Measurements from ENCODE around the gene DLG2. TPM values are rescaled to one million over a fixed set of nuclear protein-coding genes. Genes with fewer than 3 reads are reported as not detected.

Gene DLG2
- total and polyA plus RNA-seq, 2 of the 4 experiments (the other 2 are of a cell fraction), result 0.31 to 0.36 TPM

DNA sequence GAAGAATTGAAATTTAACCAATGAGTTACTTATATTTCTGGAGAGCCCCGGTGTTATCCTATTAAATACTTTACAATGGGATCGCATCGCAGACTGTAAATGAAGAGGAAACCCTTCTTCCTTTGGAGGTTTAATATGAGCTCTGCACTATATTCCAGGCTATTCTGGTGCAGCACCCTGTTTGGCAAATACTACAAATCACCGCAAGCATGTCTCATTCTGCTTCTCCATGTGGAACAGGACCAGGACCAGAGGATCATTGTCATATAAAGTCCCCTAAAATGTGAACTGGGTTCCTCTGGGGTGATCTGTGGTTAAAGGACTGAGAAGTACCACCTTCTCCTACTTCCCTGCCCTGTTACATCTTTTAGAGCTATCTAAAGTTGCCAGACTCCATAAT is 703.7 kb downstream of the DLG2 start:
- H3K4ac ChIP-seq (ENCODE audit: low read depth, low read length), result no peak overlapping the region
- no peak for ATAC-seq (ENCODE audit: low read depth)
- H3K4me2 ChIP-seq (ENCODE audit: low read depth, low read length), result no peak overlapping the region
- no peak overlapping the region for H3K56ac ChIP-seq (ENCODE audit: extremely low read depth, insufficient read depth, low read length)
- no peak overlapping the region for H3K18ac ChIP-seq (ENCODE audit: low read depth, low read length)
- WGBS, 2 experiments (ENCODE audit: extremely low coverage in 2 of 2, insufficient read length in 1 of 2), result no CpG with 5 or more reads among the region's 4 CpGs
- no peak overlapping the region for H2BK15ac ChIP-seq (ENCODE audit: low read depth, low read length)
- no peak overlapping the region for H3K27ac ChIP-seq (ENCODE audit: insufficient read depth, low read length)
- peaks cover 5% of the 10 kb centered on the region; the same call in 1 of the 2 replicates for H3K27me3 ChIP-seq (ENCODE audit: control insufficient read depth, insufficient read depth, low read length)
- no peak overlapping the region for H2BK120ac ChIP-seq (ENCODE audit: low read depth, low read length)
- no peak overlapping the region for H4K5ac ChIP-seq (ENCODE audit: low read depth, low read length)
- DNase-seq, result no peak
- BruUV-seq (replicated peaks), result no TSS peak
- H3K79me1 ChIP-seq (ENCODE audit: low read depth in 1 of 2, low read length in 2 of 2), result no peaks in the 10 kb centered on the region
- dilution Hi-C loops (cut with HindIII; ENCODE audit: low sequenced_read_pairs, unreplicated experiment) (no loop called here), intact Hi-C loops (cut with micrococcal nuclease) (no loop called here), in situ Hi-C loops (cut with MboI; ENCODE audit: low sequenced_read_pairs) (no loop called here)
- no peaks in the 10 kb centered on the region for H3K9me1 ChIP-seq (ENCODE audit: insufficient read depth, low read length)
- H3K9me3 ChIP-seq (ENCODE audit: control insufficient read depth, insufficient read depth, low read length), result 0 out of 2 replicates have a peak, but pooled peaks cover 2% of the 10 kb centered on the region
- no peak overlapping the region for H3K9ac ChIP-seq (ENCODE audit: low read depth, low read length)
- POLR2A ChIA-PET (ENCODE audit: unreplicated experiment), result no interaction called here
- no peak overlapping the region for H2BK5ac ChIP-seq (ENCODE audit: low read depth, low read length, poor library complexity, severe bottlenecking)
- TF ChIP-seq CHD1 (IDR thresholded peaks at IDR 0.05; ENCODE audit: low read depth, low read length) (no peak), BHLHE40 (IDR thresholded peaks at IDR 0.05; ENCODE audit: low read depth, low read length) (no peak), CEBPB (IDR thresholded peaks at IDR 0.05; ENCODE audit: low read depth, low read length) (no peak), SMC3 (IDR thresholded peaks at IDR 0.05; ENCODE audit: low read depth, low read length) (no peak), MAZ (IDR thresholded peaks at IDR 0.05; ENCODE audit: borderline replicate concordance, low read depth, low read length) (no peak), FOS (IDR thresholded peaks at IDR 0.05; ENCODE audit: low read depth, low read length) (no peak), USF2 (IDR thresholded peaks at IDR 0.05; ENCODE audit: low read depth, low read length) (no peak), ELK1 (IDR thresholded peaks at IDR 0.05; ENCODE audit: borderline replicate concordance, low read depth, low read length) (no peak), RCOR1 (IDR thresholded peaks at IDR 0.05; ENCODE audit: insufficient replicate concordance, low read length) (no peak), MXI1 (IDR thresholded peaks at IDR 0.05; ENCODE audit: borderline replicate concordance, low read depth, low read length) (no peak), RAD21 (IDR thresholded peaks at IDR 0.05; ENCODE audit: low read length) (no peak), RFX5 (IDR thresholded peaks at IDR 0.05; ENCODE audit: low read depth, low read length) (no peak), MAFK (IDR thresholded peaks at IDR 0.05; ENCODE audit: low read depth, low read length) (no peak), POLR2A (IDR thresholded peaks at IDR 0.05; ENCODE audit: low read depth, low read length) (no peak), NFE2L2 (IDR thresholded peaks at IDR 0.05; ENCODE audit: low read depth, low read length) (no peak)
- TF ChIP-seq, protein P1, sequence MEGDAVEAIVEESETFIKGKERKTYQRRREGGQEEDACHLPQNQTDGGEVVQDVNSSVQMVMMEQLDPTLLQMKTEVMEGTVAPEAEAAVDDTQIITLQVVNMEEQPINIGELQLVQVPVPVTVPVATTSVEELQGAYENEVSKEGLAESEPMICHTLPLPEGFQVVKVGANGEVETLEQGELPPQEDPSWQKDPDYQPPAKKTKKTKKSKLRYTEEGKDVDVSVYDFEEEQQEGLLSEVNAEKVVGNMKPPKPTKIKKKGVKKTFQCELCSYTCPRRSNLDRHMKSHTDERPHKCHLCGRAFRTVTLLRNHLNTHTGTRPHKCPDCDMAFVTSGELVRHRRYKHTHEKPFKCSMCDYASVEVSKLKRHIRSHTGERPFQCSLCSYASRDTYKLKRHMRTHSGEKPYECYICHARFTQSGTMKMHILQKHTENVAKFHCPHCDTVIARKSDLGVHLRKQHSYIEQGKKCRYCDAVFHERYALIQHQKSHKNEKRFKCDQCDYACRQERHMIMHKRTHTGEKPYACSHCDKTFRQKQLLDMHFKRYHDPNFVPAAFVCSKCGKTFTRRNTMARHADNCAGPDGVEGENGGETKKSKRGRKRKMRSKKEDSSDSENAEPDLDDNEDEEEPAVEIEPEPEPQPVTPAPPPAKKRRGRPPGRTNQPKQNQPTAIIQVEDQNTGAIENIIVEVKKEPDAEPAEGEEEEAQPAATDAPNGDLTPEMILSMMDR (conservative IDR thresholded peaks at IDR 0.05; ENCODE audit: low read depth, low read length), result no peak
- CTCF ChIA-PET, result interaction anchor here (1.0 kb wide), 1 partner anchor 11 kb away, joined by 3 read pairs; no protein-coding TSS in a partner anchor
- H3K4me3 ChIP-seq (ENCODE audit: insufficient read depth, low read depth, low read length), result no peak overlapping the region
- no peak overlapping the region for H4K91ac ChIP-seq (ENCODE audit: insufficient read depth, low read depth, low read length)
- H4K8ac ChIP-seq (ENCODE audit: low read depth in 2 of 2, low read length in 2 of 2), result no peak overlapping the region
- H2BK20ac ChIP-seq (ENCODE audit: low read depth, low read length), result no peak overlapping the region
- no peak overlapping the region for H2AK5ac ChIP-seq (ENCODE audit: low read depth, low read length)
- no peak overlapping the region for H2AK9ac ChIP-seq (replicated peaks; ENCODE audit: low read depth, low read length, poor library complexity)
- H3K23ac ChIP-seq (ENCODE audit: low read depth, low read length), result no peak overlapping the region
- no peaks in the 10 kb centered on the region for H3K4me1 ChIP-seq (ENCODE audit: control insufficient read depth, insufficient read depth, low read length)
- H3K14ac ChIP-seq (replicated peaks; ENCODE audit: low read depth, low read length), result no peak overlapping the region
- H3K36me3 ChIP-seq (ENCODE audit: control insufficient read depth, insufficient read depth, low read length), result no peaks in the 10 kb centered on the region
- H4K20me1 ChIP-seq (ENCODE audit: insufficient read depth, low read length), result no peaks in the 10 kb centered on the region
- no peak overlapping the region for H2AFZ ChIP-seq (replicated peaks; ENCODE audit: low read length, poor library complexity)

All from IMR-90 (cell line).